GM12878 (cell line): ENCODE measurements around the gene SIGLEC11. TPM values are rescaled to one million over a fixed set of nuclear protein-coding genes. Genes with fewer than 3 reads are reported as not detected.

Source experiments
- ATF2 ChIP-seq: IDR thresholded peaks from 2 replicates; pipeline ENCODE4 v1.6.1; 2012; ENCODE audit warnings: low read length, inconsistent platforms
- ATF7 ChIP-seq: fragments of 450-650 bp; IDR thresholded peaks from 2 replicates; pipeline ENCODE4 v1.6.1; 2016; ENCODE audit warnings: low read depth, mild to moderate bottlenecking
- BMI1 ChIP-seq: fragments of 450-650 bp; IDR thresholded peaks from 2 replicates; pipeline ENCODE4 v1.6.1; 2016; ENCODE audit warnings: mild to moderate bottlenecking, moderate library complexity, borderline replicate concordance
- CHD1 ChIP-seq: IDR thresholded peaks from 2 replicates; pipeline ENCODE4 v1.6.1; 2012; ENCODE audit warnings: low read depth, low read length, improper control_type of control experiment
- FOXM1 ChIP-seq: IDR thresholded peaks from 2 replicates; pipeline ENCODE4 v1.6.1; 2012; ENCODE audit warnings: low read depth, mild to moderate bottlenecking, inconsistent platforms, low read length, moderate library complexity
- MAX ChIP-seq: IDR thresholded peaks from 2 replicates; pipeline ENCODE4 v1.6.1; 2012; ENCODE audit warnings: low read depth, low read length, improper control_type of control experiment
- MEF2B ChIP-seq: fragments of 450-650 bp; IDR thresholded peaks from 2 replicates; pipeline ENCODE4 v1.6.1; 2018; ENCODE audit warnings: mild to moderate bottlenecking, moderate library complexity; ENCODE audit not compliant: partially characterized antibody, poor library complexity, severe bottlenecking
- MTA2 ChIP-seq: fragments of 450-650 bp; IDR thresholded peaks from 2 replicates; pipeline ENCODE4 v1.6.1; 2016; ENCODE audit warnings: low read depth, mild to moderate bottlenecking, moderate library complexity
- NFXL1 ChIP-seq: fragments of 450-650 bp; IDR thresholded peaks from 2 replicates; pipeline ENCODE4 v1.6.1; 2017; ENCODE audit warnings: antibody characterized with exemption, mild to moderate bottlenecking, borderline replicate concordance
- NRF1 ChIP-seq: conservative IDR thresholded peaks from 2 replicates; pipeline ENCODE4 v1.6.1; 2011; ENCODE audit warnings: mild to moderate bottlenecking, low read depth, low read length, improper control_type of control experiment
- RCOR1 ChIP-seq: conservative IDR thresholded peaks from 2 replicates; pipeline ENCODE4 v1.6.1; 2012; ENCODE audit warnings: low read depth, low read length, improper control_type of control experiment
- RELA ChIP-seq: fragments of 450-650 bp; IDR thresholded peaks from 2 replicates; pipeline ENCODE4 v1.8.0; 2014; ENCODE audit warnings: borderline replicate concordance; ENCODE audit not compliant: partially characterized antibody
- SPI1 ChIP-seq: IDR thresholded peaks from 2 replicates; pipeline ENCODE4 v1.6.1; 2011; ENCODE audit warnings: low read depth, mild to moderate bottlenecking, low read length, moderate library complexity, borderline replicate concordance; ENCODE audit not compliant: insufficient read depth
- SUPT20H ChIP-seq: IDR thresholded peaks from 2 replicates; pipeline ENCODE4 v1.6.1; 2011; ENCODE audit warnings: low read depth, mild to moderate bottlenecking, low read length, moderate library complexity, borderline replicate concordance; ENCODE audit not compliant: control insufficient read depth
- TCF7 ChIP-seq: IDR thresholded peaks from 2 replicates; pipeline ENCODE4 v1.6.1; 2014; ENCODE audit warnings: antibody characterized with exemption, borderline replicate concordance
- USF2 ChIP-seq: IDR thresholded peaks from 2 replicates; pipeline ENCODE4 v1.6.1; 2011; ENCODE audit warnings: low read depth, low read length, improper control_type of control experiment, borderline replicate concordance
- WRNIP1 ChIP-seq: IDR thresholded peaks from 2 replicates; pipeline ENCODE4 v1.6.1; 2011; ENCODE audit warnings: low read depth, low read length, improper control_type of control experiment, borderline replicate concordance
- ZBTB33 ChIP-seq: fragments of 450-650 bp; IDR thresholded peaks from 2 replicates; pipeline ENCODE4 v1.6.1; 2017; ENCODE audit warnings: mild to moderate bottlenecking
- ZNF24 ChIP-seq: fragments of 450-650 bp; IDR thresholded peaks from 2 replicates; pipeline ENCODE4 v1.6.1; 2017; ENCODE audit warnings: antibody characterized with exemption, mild to moderate bottlenecking
- ZNF592 ChIP-seq: fragments of 450-650 bp; IDR thresholded peaks from 2 replicates; pipeline ENCODE4 v1.6.1; 2017; ENCODE audit warnings: mild to moderate bottlenecking, moderate library complexity
- ZNF622 ChIP-seq: fragments of 450-650 bp; IDR thresholded peaks from 2 replicates; pipeline ENCODE4 v1.6.1; 2017; ENCODE audit warnings: mild to moderate bottlenecking, inconsistent platforms
- ZZZ3 ChIP-seq: IDR thresholded peaks from 2 replicates; pipeline ENCODE4 v1.6.1; 2011; ENCODE audit warnings: low read depth; ENCODE audit not compliant: control insufficient read depth, insufficient read length
- polyA plus RNA-seq, 11 experiments: library from polyadenylated mRNA; depleted of rRNA in 4 of 11; unstranded in 6 of 11; stranded (reverse) in 5 of 11; fragments of >200 nt; fragmentation: Nextera tagmentation in 4 of 11; fragmentation: Illumina TruSeq in 1 of 11; extraction: Ambion mirVana in 4 of 11; extraction: Trizol in 1 of 11; gene quantifications; 1 replicate in 1 of 11; 2 replicates in 10 of 11; pipeline versions ENCODE4 v1.2.1 to v1.2.3, GENCODE V29; 2011 to 2016; ENCODE audit warnings: inconsistent platforms in 2 of 11, missing spikeins in 2 of 11, low read depth in 1 of 11
- total RNA-seq, 4 experiments: library from RNA; depleted of rRNA in 3 of 4; stranded (reverse); fragments of >200 nt in 3 of 4; fragmentation: Illumina TruSeq in 1 of 4; extraction: Trizol in 1 of 4; gene quantifications; 2 replicates each; pipeline versions ENCODE4 v1.2.1 to v1.2.3, GENCODE V29; 2013 to 2021

SIGLEC11 gene
- total and polyA plus RNA-seq, 10 of the 15 experiments (the other 5 are each of a cell fraction or from before 2014, with no cell fraction given) = not detected

- TF ChIP-seq NRF1 = no peak
- no peak for TF ChIP-seq MAX
- TF ChIP-seq ZBTB33 = no peak
- no peak for TF ChIP-seq SUPT20H
- TF ChIP-seq WRNIP1 = no peak
- no peak for TF ChIP-seq SPI1
- TF ChIP-seq MEF2B = peak; percentile 58
- TF ChIP-seq ZNF622 = no peak
- TF ChIP-seq FOXM1 = no peak
- no peak for TF ChIP-seq NFXL1
- TF ChIP-seq RCOR1 = no peak
- no peak for TF ChIP-seq CHD1
- no peak for TF ChIP-seq MTA2
- no peak; the same call in 1 of the 2 replicates for TF ChIP-seq ATF7
- no peak for TF ChIP-seq BMI1
- TF ChIP-seq TCF7 = no peak
- no peak for TF ChIP-seq USF2
- TF ChIP-seq RELA = no peak
- no peak for TF ChIP-seq ATF2
- no peak for TF ChIP-seq ZNF592
- TF ChIP-seq ZZZ3 = no peak
- no peak for TF ChIP-seq ZNF24
- TF ChIP-seq, all 136 proteins: peak for 16
Observed at GRCh38 chr19:49907745-49908446, 53.1 kb downstream of the SIGLEC11 start (continued).
